Cardiac fibroblast (primary cell): ENCODE data around the gene GFAP.

ENCODE experiments used
- DNase-seq, 2 donors: peaks; one replicate each; pipeline versions ENCODE4 v3.0.0 to v3.0.0-alpha.2; 2010; ENCODE audit warnings: low read depth in 2 of 2
- H3K4me3 ChIP-seq, 2 donors: replicated peaks in 1 of 2; 1 replicate in 1 of 2; 2 replicates in 1 of 2; pipeline ENCODE4 v1.5.1; 2011; ENCODE audit warnings: low read depth in 2 of 2, low read length in 2 of 2, mild to moderate bottlenecking in 2 of 2, moderate library complexity in 1 of 2
- CTCF ChIP-seq: IDR thresholded peaks from one replicate; pipeline ENCODE4 v1.5.1; 2011; ENCODE audit warnings: low read depth, mild to moderate bottlenecking, low read length, inconsistent platforms

The GFAP gene

DNA sequence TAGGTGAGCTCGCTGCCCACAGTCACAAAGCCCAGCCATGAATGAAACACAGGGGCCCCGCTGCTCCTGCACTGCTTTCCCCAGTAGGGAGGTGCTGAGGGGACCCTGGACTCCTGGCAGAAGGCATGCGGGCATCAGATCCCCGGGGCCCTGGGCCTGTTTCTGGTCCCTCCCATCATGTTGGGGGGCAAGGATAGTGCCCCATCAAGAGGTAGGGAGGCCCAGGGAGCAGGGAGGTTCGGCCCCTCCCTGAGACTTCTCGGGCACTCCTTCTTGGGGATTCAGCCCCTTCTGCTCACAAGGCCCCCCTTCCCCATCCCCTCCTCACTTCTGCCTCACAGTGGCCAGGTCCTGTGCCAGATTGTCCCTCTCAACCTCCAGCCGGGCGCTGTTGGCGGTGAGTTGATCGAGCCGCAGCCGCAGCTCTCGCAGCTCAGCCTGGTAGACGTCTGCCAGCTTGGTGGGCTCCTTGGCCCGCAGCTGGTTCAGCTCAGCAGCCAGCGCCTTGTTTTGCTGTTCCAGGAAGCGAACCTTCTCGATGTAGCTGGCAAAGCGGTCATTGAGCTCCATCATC, 515 bp downstream of the GFAP start:
- TF ChIP-seq CTCF, result no peak
- no peak overlapping the region for H3K4me3 ChIP-seq
- no peak for DNase-seq

DNA sequence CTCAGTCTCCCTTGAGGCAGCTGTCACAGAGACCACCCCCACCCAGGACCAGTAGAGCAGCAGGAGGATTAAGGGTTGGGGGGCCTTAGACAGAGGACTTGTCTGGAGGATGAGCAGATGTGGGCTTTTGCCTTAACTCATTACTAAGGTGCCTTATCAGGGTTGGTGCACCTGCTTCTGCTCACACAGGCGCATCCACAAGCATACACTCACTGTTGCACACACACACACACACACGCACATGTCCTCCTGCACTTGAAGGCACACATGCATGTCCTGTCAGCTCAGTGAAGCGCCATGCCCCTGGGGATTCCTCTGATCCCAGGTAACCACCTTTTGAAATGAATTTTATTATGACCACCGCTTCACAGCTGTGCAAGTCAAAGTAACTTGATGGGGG, 1.2 kb downstream of the GFAP start:
- TF ChIP-seq CTCF, result no peak
- H3K4me3 ChIP-seq, result no peak overlapping the region
- DNase-seq, result no peak

- H3K4me3 ChIP-seq, result no peak overlapping the region
- no peak for TF ChIP-seq CTCF
- no peak for DNase-seq
Observed at GRCh38 chr17:44913676-44914075, 1.6 kb downstream of the GFAP start.

DNA sequence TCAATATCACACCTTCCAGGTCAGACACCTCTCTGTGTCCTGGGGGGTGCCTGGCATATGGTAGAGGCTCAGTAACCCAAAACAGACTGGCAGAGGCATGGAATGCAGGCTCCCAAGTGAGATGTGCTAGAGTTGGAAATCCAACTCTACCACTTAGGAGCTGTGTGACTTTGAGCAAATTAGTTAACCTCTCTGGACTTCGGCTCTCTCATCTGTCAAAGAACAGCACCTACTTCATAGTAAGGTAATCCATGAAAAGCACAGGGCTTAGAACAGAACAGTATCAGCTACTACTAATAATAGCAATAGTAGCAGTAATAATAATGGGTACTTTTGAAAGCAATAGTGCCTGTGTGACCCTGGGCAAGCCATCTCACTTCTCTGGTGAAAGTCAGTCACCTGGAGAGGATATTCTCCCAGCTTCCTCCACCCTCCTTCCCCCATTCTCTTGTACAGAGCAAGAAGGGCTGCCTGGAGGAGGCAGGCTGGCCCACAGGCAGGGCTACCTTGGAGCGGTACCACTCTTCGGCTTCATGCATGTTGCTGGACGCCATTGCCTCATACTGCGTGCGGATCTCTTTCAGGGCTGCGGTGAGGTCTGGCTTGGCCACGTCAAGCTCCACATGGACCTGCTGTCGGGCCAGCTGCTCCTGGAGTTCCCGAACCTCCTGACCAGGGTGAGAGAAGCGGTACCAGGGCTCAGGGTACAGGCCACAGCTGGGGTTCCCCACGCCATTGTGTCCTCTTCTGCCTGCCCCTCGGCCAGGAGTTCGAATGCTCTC, 2.3 kb downstream of the GFAP start:
- no peak for TF ChIP-seq CTCF
- no peak for DNase-seq
- H3K4me3 ChIP-seq, result no peak overlapping the region

DNA sequence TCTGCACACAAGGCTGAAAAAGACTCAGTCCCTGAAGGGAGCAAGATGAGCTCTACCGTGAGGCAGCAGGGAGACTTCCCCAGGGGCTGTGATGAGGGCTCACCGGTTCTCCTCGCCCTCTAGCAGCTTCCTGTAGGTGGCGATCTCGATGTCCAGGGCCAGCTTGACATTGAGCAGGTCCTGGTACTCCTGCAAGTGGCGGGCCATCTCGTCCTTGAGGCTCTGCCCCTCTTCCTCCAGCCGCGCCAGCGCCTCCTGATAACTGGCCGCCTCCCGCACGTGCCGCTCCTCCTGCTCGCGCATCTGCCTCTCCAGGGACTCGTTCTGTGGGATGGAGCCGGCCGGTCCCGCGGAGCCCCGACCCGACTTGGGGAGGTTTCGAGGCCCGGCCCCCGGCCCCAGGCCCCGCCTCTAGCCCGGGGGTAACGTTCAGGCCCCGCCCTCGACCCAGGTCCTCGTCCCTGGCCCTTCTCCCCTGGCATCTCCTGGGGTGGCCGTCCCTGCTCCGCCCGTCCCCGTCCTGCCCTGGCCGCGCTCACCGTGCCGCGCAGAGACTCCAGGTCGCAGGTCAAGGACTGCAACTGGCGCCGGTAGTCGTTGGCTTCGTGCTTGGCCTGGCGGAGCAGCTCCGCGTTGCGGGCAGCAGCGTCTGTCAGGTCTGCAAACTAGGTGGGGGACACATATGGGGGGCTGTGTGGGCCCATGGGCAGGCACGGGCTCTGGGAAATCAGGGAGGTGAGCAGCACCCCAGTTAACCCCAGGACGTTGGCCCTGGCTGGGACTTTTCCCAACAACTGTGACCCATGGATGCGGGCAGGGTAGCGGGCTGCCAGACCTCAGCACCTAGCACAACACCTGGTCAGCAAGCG, 3.9 kb downstream of the GFAP start:
- H3K4me3 ChIP-seq, result no peak overlapping the region
- peak; percentile 68 for TF ChIP-seq CTCF
- peak; percentile 49 to 53 for DNase-seq

GRCh38 chr17:44910231-44911106, 4.8 kb downstream of the GFAP start:
- no peak overlapping the region for H3K4me3 ChIP-seq
- TF ChIP-seq CTCF, result no peak
- no peak for DNase-seq
